Muscle of leg (tissue), 11 donors: ENCODE measurements around the gene GJB3. TPM values are rescaled to one million over a fixed set of nuclear protein-coding genes. Genes with fewer than 3 reads are reported as not detected.

Source experiments
- DNase-seq: peaks from one replicate; pipeline ENCODE4 v3.0.0; 2013
- H3K27ac ChIP-seq: one replicate; pipeline ENCODE4 v1.5.1; 2013; ENCODE audit warnings: mild to moderate bottlenecking, low read length, control low read depth
- H3K27me3 ChIP-seq: one replicate; pipeline ENCODE4 v1.6.1; 2013; ENCODE audit warnings: low read length; ENCODE audit not compliant: control insufficient read depth, insufficient read depth
- H3K36me3 ChIP-seq: one replicate; pipeline ENCODE4 v1.6.1; 2013; ENCODE audit warnings: low read length; ENCODE audit not compliant: control insufficient read depth, insufficient read depth
- H3K4me1 ChIP-seq: one replicate; pipeline ENCODE4 v1.6.1; 2013; ENCODE audit warnings: low read length; ENCODE audit not compliant: control insufficient read depth, insufficient read depth
- H3K4me3 ChIP-seq: one replicate; pipeline ENCODE4 v1.5.1; 2013; ENCODE audit warnings: low read length, control low read depth
- H3K9me3 ChIP-seq: replicated peaks from 2 replicates; pipeline ENCODE4 v1.6.1; 2013; ENCODE audit warnings: low read depth, low read length; ENCODE audit not compliant: control insufficient read depth
- WGBS: methylation state at CpG from one replicate; pipeline ENCODE4 v1.1.5; 2013; ENCODE audit warnings: missing lambda C conversion rate; ENCODE audit not compliant: insufficient coverage; 5-methylcytosine and 5-hydroxymethylcytosine counted together
- polyA plus RNA-seq, 8 donors: library from polyadenylated mRNA; unstranded; fragments of 120-200 nt; gene quantifications; one replicate each; pipeline versions ENCODE4 v1.2.1 to v1.2.3, GENCODE V29; 2013; ENCODE audit warnings: inconsistent platforms in 1 of 8, low replicate concordance in 1 of 8; ENCODE audit not compliant: insufficient read length in 8 of 8, insufficient read depth in 1 of 8
- total RNA-seq: library from RNA; stranded (reverse); fragments of 120-200 nt; gene quantifications from one replicate; pipeline ENCODE4 v1.2.4, GENCODE V29; 2013

The GJB3 gene
- total and polyA plus RNA-seq, 9 donors: 0.10 to 1.8 (median 0.12) TPM; not detected in 4

GRCh38 chr1:34774957-34775356, 6.1 kb upstream of the GJB3 start:
- 49% methylated on average over 6 of the region's 8 CpGs for WGBS
- peaks cover 17% of the 10 kb centered on the region for H3K27me3 ChIP-seq
- H3K36me3 ChIP-seq: no peaks in the 10 kb centered on the region
- no peaks in the 10 kb centered on the region for H3K9me3 ChIP-seq
- no peak overlapping the region for H3K27ac ChIP-seq
- H3K4me1 ChIP-seq: no peaks in the 10 kb centered on the region
- H3K4me3 ChIP-seq: no peak overlapping the region
- no peak for DNase-seq

GRCh38 chr1:34776911-34777310, 4.1 kb upstream of the GJB3 start:
- peaks cover 36% of the 10 kb centered on the region for H3K27me3 ChIP-seq
- WGBS: 56% methylated on average over 2 of the region's 3 CpGs

GRCh38 chr1:34777519-34778321, 3.3 kb upstream of the GJB3 start:
- Histone ChIP-seq H3K4me1 (peaks cover 5% of the 10 kb centered on the region), H3K36me3 (no peaks in the 10 kb centered on the region), H3K4me3 (no peak overlapping the region), H3K27me3 (peaks cover 45% of the 10 kb centered on the region), H3K27ac (no peak overlapping the region), H3K9me3 (no peaks in the 10 kb centered on the region)
- 42% methylated on average over 8 of the region's 10 CpGs for WGBS
- DNase-seq: no peak

More at GRCh38 chr1:34776911-34777310, 4.1 kb upstream of the GJB3 start:
- Histone ChIP-seq H3K36me3 (no peaks in the 10 kb centered on the region), H3K27ac (no peak overlapping the region), H3K4me3 (no peak overlapping the region), H3K9me3 (no peaks in the 10 kb centered on the region), H3K4me1 (peaks cover 5% of the 10 kb centered on the region)
- no peak for DNase-seq

GRCh38 chr1:34778381-34778780, 2.6 kb upstream of the GJB3 start:
- H3K27ac ChIP-seq: no peak overlapping the region
- no peaks in the 10 kb centered on the region for H3K36me3 ChIP-seq
- peaks cover 51% of the 10 kb centered on the region for H3K27me3 ChIP-seq
- 64% methylated on average over 2 of the region's 6 CpGs for WGBS
- peaks cover 5% of the 10 kb centered on the region for H3K4me1 ChIP-seq
- no peak overlapping the region for H3K4me3 ChIP-seq
- no peaks in the 10 kb centered on the region for H3K9me3 ChIP-seq
- DNase-seq: no peak

- Histone ChIP-seq H3K27me3 (peaks cover 57% of the 10 kb centered on the region), H3K36me3 (no peaks in the 10 kb centered on the region), H3K9me3 (no peaks in the 10 kb centered on the region), H3K4me1 (peaks cover 5% of the 10 kb centered on the region), H3K27ac (no peak overlapping the region), H3K4me3 (no peak overlapping the region)
- DNase-seq: no peak
- no CpG with 5 or more reads among the region's 5 CpGs for WGBS
Measured at GRCh38 chr1:34779005-34779404, 2.0 kb upstream of the GJB3 start.

- peaks cover 5% of the 10 kb centered on the region for H3K4me1 ChIP-seq
- no peaks in the 10 kb centered on the region for H3K9me3 ChIP-seq
- DNase-seq: no peak
- peaks cover 57% of the 10 kb centered on the region for H3K27me3 ChIP-seq
- no peak overlapping the region for H3K4me3 ChIP-seq
- H3K36me3 ChIP-seq: no peaks in the 10 kb centered on the region
- no peak overlapping the region for H3K27ac ChIP-seq
- WGBS: 72% methylated on average over 5 of the region's 5 CpGs
Measured at GRCh38 chr1:34779526-34779925, 1.5 kb upstream of the GJB3 start.

GRCh38 chr1:34779962-34780361, 1.1 kb upstream of the GJB3 start:
- no peak overlapping the region for H3K27ac ChIP-seq
- 54% methylated on average over 4 of the region's 5 CpGs for WGBS
- no peaks in the 10 kb centered on the region for H3K9me3 ChIP-seq
- H3K4me1 ChIP-seq: peaks cover 5% of the 10 kb centered on the region
- DNase-seq: no peak
- H3K4me3 ChIP-seq: no peak overlapping the region
- H3K27me3 ChIP-seq: peaks cover 56% of the 10 kb centered on the region
- no peaks in the 10 kb centered on the region for H3K36me3 ChIP-seq

GRCh38 chr1:34780528-34780927, 486 bp upstream of the GJB3 start:
- peaks cover 55% of the 10 kb centered on the region for H3K27me3 ChIP-seq
- no peak for DNase-seq
- H3K4me1 ChIP-seq: peaks cover 5% of the 10 kb centered on the region
- no peak overlapping the region for H3K4me3 ChIP-seq
- H3K9me3 ChIP-seq: no peaks in the 10 kb centered on the region
- 67% methylated on average over 1 of the region's 2 CpGs for WGBS
- H3K27ac ChIP-seq: no peak overlapping the region
- no peaks in the 10 kb centered on the region for H3K36me3 ChIP-seq

- H3K4me3 ChIP-seq: no peak overlapping the region
- 0% methylated on average over 4 of the region's 18 CpGs for WGBS
Measured at GRCh38 chr1:34781844-34782391, 904 bp downstream of the GJB3 start.

GRCh38 chr1:34784751-34785221, 3.8 kb downstream of the GJB3 start:
- WGBS: 86% methylated on average over 23 of the region's 28 CpGs
- DNase-seq: no peak
- Histone ChIP-seq H3K4me1 (peaks cover 5% of the 10 kb centered on the region), H3K27me3 (peaks cover 43% of the 10 kb centered on the region), H3K4me3 (no peak overlapping the region), H3K36me3 (no peaks in the 10 kb centered on the region), H3K27ac (no peak overlapping the region), H3K9me3 (no peaks in the 10 kb centered on the region)

More at GRCh38 chr1:34781844-34782391, 904 bp downstream of the GJB3 start:
- Histone ChIP-seq H3K4me1 (peaks cover 5% of the 10 kb centered on the region), H3K9me3 (no peaks in the 10 kb centered on the region), H3K27me3 (peaks cover 55% of the 10 kb centered on the region), H3K27ac (no peak overlapping the region), H3K36me3 (no peaks in the 10 kb centered on the region)
- DNase-seq: no peak
